WI38 (cell line): ENCODE results near the gene RFX4.

Experiments
- H3K4me3 ChIP-seq: 2 replicates; pipeline ENCODE4 v1.5.1; 2011; ENCODE audit warnings: low read depth, mild to moderate bottlenecking, control low read depth, low read length
- CTCF ChIP-seq: IDR thresholded peaks from 2 replicates; pipeline ENCODE4 v1.5.1; 2012; ENCODE audit warnings: low read depth, mild to moderate bottlenecking, control low read depth, low read length

RFX4 gene

DNA sequence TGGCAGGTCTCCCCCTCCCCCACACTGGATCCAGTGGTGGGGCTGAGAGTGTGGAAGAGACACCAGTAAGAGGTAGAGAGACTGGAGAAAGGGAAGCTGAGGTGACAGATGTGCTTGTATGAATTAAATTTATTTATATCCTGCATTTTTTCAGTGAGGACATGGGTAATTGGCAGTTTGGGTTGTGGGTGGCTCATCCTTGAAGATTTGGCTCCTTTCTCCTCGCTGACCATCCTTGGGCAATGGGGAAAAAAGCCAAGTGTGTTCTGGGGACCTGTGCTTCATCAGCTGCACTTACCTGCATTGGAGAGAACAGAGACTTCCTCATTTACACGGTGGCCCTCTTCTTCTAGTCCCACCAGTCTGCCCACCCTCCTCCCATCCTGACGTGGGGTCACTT is 86.4 kb downstream of the RFX4 start:
- no peak overlapping the region for H3K4me3 ChIP-seq
- no peak for TF ChIP-seq CTCF

DNA sequence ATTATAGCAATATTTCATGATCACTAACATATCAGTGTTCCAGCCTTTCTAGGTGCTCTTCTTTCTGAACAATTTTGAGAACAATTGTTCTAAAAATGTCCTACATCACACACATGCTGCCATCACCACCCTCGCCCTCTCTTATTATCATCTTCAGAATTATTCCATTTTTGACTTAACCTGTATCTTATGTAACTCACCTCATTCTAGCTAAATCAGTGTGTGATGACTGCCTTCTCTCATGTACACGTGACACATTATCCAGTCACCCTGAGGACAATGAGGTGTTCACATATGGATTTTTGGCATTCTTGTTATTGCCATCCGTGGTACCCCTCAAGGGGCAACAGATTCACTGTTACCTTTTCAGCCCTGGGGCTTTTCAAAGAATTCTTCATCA is 87.3 kb downstream of the RFX4 start:
- TF ChIP-seq CTCF, result no peak
- H3K4me3 ChIP-seq, result no peak overlapping the region

DNA sequence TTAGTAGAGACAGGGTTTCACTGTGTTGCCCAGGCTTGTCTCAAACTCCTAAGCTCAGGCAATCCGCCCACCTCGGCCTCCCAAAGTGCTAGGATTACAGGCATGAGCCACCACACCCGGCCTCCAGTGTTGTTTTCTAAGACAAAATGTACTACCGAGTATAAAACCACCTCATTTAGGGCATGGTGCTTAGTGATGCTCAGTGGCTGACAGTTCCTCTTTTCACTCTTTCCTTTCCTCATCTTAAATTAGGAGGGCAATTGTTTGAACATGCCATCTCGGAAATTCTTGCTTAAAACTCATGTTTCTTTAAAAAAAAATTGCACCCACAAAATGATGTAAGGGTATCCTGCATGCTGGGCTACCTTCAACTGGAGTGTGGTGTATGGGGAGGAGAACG is 89.0 kb downstream of the RFX4 start:
- no peak for TF ChIP-seq CTCF
- no peak overlapping the region for H3K4me3 ChIP-seq

DNA sequence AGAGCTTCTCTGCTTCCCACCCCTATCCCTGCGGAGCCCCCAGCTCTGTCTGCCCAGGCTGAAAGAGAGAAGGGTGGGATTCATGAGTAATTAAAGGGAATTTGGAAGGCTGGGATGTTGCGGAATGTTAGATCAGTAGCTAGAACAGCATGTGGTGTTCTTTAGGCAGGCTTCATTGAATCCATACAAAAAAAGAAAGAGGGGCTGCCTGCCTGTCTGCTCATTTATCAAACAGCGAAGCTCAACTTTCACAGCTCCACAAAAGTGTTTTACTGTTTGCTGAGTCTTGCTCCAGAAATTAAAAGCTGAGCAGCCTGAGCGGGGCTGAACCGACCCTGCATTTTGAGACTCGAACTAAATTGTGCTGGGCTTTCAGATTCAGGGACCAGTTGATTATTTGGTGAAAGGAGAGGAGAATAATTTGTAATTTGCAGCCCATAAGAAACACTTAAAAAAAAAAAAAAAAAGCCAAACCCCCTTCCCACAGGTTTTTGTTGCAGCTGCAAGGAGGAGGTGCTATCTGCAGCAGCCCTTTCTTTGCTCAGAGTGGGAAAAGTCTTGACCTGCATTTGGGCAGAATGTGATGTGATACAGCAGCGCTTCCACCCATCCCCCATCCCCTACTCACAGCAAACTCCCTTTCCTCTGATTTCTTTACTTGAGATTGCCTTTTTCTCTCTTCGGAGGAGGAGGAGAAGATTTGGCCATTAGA is 89.7 kb downstream of the RFX4 start:
- no peak overlapping the region for H3K4me3 ChIP-seq
- no peak for TF ChIP-seq CTCF

DNA sequence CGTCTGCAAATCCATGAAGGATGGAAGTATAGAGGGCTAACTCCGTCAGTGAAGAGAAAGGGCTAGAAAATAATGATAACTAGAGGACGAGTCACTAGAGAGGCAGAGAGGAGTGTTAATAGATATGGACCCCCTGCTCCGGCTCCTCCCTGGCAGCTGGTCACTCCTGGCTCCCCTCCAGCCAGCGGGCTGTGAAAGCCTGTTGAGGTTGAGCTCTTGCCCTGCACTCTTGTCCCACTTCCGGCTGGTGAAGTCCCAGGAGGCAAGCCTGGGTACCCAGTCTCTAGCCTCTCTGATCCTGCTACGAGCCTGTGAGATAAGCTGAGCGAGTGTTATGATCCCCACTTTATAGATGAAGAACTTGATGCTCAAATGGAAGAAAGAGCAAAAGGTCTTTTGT is 90.3 kb downstream of the RFX4 start:
- TF ChIP-seq CTCF, result no peak
- no peak overlapping the region for H3K4me3 ChIP-seq

- no peak for TF ChIP-seq CTCF
- no peak overlapping the region for H3K4me3 ChIP-seq
These were observed 93.0 kb downstream of the RFX4 start for GRCh38 chr12:106675651-106676435.

- no peak overlapping the region for H3K4me3 ChIP-seq
- no peak for TF ChIP-seq CTCF
These were observed 96.8 kb downstream of the RFX4 start for GRCh38 chr12:106679574-106679973.
